HTERT RPE-1 (cell line): ENCODE results near the gene VMP1.
"Not testable (repeated sequence)": the region's sequence is repeated elsewhere in the genome, so short reads cannot be mapped to it uniquely, and the experiment has no call there.

Experiments
- in situ Hi-C: fragments of 300-500 bp; cut with MboI; formaldehyde crosslinking; loops from 4 replicates; pipeline ENCODE4 v1.14.3; 2020; ENCODE audit warnings: low sequenced_read_pairs

VMP1 gene

DNA sequence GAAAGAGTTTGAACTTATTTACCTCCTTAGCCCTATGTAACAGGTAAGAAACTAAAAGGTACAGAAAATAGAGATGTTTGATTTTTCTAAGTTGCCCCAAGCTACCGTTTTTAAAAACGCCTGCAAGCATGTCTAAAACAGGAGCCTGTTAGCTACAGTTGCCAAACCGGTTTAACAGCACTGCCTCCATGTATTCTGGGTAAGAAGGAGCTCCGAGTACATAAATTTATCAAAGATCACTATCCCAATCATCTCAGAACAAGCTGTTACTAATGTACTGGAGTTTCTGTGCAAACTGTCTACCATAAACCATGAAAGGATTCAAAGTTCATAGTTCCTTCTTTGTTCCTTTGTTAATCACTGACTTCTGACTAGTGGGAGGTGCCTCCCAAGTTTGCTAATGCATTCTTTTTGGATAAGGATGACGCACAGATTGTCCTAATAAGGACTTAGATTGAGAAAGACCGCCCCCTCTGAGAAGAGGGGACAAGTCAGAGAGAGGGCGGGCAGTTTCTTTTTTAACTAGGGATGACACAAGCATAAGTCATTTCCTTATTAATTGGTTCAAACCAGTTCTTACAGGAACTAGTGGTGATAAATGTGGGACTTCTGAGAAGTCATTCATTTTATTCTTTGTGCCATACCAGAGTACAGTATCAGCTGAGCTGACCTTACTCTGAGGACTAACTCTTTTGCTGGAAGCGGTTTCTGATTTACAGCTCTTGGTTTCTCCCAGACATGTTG, 130.0 kb downstream of the VMP1 start:
- in situ Hi-C loops: no loop called here

DNA sequence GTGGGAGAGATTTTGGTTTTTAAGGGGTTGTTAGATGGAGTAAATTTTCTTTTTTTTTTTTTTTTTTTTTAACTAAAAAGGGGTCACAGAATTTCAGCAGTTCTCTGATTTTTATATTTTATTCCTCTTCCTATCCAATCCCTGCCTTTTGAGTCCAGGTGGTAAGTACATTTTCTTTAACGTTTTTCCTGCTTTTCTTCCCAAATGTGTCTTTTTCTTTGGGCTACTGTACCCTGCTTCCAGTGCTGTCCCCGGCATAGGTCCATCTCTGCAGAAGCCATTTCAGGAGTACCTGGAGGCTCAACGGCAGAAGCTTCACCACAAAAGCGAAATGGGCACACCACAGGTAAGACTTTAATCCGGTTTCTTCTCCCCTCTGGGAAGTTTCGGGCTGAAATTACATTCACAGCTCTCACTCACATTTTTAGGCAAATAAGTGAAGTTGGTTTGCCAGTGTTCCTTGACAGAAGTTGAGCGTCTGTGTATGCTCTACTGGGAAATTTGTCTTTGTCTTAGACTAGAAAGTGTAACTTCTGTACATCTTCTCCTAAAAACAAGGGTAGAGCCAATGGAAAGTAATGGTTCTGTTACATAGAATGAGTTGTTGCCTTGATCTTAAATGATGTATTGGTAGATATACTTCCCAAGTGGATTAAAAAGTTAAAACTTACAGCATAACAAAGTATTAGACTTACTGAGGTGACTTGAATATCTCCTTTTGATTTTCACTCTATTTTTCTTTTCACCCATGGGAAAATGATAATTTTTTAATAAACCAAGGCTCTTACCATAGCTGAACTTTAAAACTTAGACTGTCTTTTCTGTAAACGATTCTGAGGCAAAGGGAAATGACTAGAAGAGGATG, 130.8 kb downstream of the VMP1 start:
- in situ Hi-C loops: no loop called here

DNA sequence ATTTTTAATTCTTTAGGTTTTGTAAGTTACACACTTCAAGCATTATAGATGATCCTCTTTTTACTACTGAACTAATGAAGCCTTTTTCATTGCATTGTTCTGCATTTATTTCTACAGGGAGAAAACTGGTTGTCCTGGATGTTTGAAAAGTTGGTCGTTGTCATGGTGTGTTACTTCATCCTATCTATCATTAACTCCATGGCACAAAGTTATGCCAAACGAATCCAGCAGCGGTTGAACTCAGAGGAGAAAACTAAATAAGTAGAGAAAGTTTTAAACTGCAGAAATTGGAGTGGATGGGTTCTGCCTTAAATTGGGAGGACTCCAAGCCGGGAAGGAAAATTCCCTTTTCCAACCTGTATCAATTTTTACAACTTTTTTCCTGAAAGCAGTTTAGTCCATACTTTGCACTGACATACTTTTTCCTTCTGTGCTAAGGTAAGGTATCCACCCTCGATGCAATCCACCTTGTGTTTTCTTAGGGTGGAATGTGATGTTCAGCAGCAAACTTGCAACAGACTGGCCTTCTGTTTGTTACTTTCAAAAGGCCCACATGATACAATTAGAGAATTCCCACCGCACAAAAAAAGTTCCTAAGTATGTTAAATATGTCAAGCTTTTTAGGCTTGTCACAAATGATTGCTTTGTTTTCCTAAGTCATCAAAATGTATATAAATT, 132.3 kb downstream of the VMP1 start:
- in situ Hi-C loops: no loop called here

DNA sequence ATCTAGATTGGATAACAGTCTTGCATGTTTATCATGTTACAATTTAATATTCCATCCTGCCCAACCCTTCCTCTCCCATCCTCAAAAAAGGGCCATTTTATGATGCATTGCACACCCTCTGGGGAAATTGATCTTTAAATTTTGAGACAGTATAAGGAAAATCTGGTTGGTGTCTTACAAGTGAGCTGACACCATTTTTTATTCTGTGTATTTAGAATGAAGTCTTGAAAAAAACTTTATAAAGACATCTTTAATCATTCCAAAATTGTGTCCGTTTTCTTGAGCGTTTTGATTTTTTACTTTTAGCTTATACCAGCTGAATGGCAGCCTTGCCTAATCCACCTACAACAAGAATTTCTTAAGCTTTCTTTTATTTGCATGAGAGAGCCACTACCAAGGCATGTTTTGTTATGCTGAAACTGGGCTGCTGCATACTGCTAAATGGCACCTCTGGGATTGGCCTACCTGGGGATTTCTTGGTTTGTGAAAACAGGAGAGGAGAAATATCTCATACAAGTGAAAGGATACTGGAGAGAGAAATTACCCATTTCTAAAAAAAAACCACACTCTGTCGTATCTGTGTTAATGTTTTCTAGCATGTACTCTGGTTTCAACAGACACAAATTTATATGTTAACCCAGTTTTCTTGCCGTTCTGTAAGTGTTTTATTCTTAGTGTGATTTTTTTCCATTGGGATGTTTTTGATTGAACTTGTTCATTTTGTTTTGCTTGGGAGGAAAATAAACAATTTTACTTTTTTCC, 133.1 kb downstream of the VMP1 start:
- in situ Hi-C loops: no loop called here

DNA sequence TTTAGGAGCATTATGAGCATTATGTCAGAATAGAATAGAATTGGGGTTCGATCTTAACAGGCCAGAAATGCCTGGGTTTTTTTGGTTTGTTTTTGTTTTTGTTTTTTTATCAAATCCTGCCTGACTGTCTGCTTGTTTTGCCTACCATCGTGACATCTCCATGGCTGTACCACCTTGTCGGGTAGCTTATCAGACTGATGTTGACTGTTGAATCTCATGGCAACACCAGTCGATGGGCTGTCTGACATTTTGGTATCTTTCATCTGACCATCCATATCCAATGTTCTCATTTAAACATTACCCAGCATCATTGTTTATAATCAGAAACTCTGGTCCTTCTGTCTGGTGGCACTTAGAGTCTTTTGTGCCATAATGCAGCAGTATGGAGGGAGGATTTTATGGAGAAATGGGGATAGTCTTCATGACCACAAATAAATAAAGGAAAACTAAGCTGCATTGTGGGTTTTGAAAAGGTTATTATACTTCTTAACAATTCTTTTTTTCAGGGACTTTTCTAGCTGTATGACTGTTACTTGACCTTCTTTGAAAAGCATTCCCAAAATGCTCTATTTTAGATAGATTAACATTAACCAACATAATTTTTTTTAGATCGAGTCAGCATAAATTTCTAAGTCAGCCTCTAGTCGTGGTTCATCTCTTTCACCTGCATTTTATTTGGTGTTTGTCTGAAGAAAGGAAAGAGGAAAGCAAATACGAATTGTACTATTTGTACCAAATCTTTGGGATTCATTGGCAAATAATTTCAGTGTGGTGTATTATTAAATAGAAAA, 133.8 kb downstream of the VMP1 start:
- in situ Hi-C loops: not testable (repeated sequence)

DNA sequence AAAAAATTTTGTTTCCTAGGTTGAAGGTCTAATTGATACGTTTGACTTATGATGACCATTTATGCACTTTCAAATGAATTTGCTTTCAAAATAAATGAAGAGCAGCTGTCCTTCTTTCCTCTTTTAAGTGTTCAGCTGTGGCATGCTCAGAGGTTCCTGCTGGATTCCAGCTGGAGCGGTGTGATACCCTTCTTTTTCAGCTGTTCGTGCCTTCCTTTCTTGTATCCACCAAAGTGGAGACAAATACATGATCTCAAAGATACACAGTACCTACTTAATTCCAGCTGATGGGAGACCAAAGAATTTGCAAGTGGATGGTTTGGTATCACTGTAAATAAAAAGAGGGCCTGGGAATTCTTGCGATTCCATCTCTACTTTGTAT, 134.4 kb downstream of the VMP1 start:
- in situ Hi-C loops: not testable (repeated sequence)

DNA sequence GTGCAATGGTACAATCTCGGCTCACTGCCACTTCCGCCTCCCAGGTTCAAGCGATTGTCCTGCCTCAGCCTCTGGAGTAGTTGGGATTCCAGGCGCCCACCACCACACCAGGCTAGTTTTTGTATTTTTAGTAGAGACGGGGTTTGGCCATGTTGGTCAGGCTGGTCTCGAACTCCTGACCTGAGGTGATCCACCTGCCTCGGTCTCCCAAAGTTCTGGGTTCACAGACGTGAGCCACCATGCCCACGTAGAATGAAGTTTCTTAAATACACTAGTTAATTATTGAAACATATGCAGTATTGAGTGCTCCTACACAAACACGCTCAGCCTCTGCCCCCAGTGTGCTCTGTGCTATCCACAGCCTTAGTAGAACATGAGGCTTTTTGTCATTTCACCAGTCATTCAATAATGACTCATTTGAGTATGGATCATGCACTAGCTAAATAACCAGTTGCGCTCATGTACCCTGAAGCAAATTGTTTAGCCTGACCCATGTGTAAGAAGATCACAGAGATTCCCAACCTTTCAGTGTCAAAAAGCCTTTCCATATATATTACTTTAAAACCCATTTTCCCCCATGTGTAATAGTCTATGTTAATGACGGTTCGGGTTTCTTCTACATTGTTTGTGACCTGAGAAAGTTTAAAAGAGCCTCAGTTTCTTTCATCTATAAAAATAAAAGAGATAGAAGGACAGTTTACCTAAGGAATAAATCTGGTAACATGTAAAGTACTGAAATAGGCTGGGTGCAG, 135.6 kb downstream of the VMP1 start:
- in situ Hi-C loops: no loop called here

DNA sequence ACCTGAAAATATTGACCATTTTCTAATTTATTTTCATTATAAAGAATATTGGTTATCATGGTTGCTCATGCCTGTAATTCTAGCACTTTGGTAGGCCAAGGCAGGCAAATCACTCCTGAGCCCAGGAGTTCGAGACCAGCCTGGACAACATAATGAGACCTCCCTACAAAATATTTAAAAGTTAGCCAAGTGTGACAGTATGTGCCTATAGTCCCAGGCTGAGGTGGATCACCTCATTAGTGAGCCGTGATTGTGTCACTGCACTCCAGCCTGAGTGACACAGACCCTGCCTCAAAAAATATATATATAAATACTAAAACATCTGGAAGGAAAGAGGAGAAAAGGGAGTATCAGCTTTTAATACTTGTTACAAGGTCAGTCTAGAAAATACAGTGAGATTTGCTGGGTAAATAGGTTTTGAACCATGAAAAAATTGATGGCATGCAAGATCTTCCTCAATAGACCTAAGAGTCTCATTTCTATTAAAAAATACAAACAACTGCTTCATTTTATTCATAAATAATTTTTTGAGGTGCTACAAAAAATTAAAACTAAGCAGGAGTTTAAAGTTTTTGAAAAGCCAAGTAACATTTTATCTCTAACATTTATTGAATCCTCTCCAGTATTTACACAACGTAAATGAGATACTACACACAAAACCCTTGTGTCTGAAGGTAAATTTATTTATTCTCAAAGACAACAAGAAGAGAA, 137.6 kb downstream of the VMP1 start:
- in situ Hi-C loops: no loop called here

DNA sequence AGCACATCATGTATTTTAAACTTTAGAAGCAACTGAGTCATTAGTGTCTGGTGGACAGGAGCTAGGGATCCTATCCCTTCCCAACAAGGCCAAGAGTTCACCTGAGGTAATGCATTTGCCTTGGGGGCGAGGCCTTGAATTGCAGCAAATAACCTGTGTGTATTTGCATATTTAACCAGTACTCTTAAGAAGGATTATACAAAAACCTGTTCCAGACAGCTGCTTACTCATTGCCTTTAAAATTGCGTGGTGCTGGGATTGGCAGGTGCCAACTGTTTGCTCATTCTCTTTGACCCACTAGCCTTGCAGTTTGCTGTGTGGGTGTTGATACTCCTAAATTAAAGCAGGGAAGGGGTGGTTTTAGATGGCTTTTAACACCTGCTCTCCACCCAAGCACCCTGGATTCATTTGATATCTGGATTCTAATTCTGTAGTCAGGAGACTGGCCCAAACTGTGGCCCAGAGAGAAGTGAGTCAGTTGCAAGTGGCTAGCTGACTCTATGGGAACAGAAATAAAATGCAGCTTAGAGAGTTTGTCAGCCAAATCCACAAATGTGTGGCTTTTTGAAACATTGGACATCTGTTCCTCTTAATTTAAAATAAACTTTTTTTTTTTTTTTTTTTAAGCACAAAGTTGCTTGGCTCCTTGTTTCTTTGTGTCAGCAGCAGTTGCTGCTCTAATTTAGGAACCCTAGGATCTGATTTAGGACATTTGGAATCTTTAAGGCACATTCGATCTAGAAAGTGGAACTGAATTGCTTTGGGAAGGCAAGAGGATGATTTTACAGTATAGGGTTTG, 138.3 kb downstream of the VMP1 start:
- in situ Hi-C loops: no loop called here

DNA sequence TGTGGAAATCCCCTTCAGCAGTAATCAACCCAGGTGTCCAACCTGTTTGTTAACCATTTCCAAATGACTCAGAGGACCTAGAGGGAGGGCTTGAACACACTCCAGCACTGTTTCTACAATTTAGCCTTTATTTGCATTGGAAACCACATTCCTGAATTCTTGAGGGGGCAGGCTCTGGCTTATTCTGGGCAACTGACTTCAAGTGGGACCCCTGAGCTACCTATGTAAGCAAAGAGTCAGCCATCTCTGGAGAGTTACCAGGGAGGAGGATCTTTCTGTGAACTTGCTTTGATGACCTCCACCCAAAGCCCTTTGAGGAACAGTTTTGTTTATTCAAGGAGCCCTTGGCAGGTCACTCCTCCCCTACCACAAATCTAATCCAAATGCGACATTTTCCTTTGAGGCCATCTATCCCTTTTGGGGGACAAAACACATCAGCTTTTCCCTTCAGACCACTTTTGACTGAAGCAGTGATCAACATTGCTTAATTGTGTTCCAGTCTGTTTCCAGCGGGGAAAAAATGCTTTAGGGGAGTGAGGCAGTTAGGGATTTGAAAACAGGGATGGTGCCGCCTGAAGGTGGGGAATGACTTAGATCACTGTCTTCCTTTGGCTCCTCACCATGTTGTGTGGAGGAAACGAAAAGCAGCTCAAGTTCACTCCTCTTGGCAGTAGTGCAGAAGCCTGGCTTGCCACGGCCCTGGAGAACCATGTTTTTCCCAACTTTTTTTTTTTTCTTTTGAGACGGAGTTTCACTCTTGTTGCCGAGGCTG, 139.1 kb downstream of the VMP1 start:
- in situ Hi-C loops: no loop called here

DNA sequence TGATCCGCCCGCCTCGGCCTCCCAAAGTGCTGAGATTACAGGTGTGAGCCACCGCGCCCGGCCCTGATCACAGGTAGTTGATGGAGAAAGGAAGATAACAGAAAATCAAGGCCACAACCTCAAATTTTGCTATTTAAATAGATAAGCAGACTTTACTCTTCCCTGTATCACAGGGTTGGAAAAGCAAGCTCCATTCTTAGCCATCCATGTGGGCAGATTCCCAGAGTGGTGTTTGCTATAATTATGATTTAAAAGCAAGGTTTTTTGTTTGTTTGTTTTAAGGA, 140.9 kb downstream of the VMP1 start:
- in situ Hi-C loops: no loop called here

DNA sequence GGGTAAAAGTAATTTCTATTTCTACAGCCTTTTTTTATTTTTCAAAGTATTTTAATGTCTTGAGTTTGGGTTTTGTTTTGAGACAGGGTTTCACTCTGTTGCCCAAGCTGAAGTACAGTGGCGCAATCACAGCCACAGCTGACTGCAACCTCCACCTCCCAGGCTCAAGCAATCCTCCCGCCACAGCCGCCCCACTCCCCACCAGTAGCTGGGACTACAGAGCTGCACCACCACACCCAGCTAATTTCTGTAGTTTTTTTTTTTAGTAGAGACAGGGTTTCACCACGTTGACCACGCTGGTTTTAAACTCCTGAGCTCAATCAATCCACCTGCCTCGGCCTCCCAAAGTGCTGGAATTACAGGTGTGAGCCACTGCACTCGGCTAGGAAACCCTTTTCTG, 141.3 kb downstream of the VMP1 start:
- in situ Hi-C loops: no loop called here

DNA sequence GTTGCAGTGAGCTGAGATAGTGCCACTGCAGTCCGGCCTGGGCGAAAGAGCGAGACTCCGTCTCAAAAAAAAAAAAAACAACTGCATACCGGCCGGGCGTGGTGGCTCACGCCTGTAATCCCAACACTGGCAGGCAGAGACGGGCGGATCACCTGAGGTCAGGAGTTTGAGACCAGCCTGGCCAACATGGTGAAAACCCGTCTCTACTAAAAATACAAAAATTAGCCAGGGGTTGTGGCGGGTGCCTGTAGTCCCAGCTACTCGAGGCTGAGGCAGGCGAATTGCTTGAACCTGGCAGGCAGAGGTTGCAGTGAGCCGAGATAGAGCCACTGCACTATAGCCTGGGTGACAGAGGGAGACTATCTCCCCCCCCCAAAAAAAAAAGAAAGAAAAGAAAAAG, 142.9 kb downstream of the VMP1 start:
- in situ Hi-C loops: not testable (repeated sequence)

DNA sequence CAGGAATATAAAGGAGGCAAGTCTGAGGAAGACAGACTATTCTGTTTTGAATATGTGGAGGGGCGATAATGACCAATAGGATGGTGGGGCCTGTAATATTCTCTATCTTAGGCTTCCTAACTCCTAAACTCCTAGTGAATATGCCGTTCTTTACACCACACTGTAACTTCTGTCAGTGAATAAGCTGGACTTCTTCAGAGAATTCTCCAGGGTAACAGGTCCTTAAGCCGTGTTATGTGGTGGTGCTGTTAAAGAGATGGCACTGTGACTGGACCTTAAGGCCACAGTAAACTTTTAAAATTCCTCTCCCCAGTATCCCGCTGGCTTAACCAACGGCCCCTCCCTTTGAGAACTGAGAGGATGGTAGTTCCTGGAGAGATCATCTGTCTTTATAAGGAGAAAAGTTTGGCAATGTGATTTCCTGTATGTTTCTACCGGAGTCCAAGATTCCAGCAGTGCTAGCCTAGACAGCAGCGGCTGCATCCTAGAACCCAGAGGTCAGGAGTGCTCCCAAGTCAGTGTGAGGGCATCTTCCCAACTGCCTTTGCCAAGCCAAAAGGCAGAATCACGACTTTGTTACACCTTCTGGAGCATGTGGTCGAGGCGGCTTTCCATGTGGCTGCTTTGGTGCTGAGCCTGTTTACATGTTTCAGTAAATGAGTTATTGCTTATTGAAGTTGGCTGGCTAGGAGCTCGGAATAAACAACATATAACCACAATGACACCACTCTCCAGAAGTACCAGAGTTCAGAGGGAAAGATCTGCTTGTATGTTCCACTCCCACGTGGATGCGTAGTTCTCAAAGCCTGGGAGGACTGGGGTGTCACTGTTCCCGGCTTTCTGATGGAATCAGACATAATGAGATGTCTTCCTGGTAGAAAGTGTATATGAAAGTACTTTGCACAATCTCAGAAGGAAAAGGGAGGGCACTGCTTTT, 144.3 kb downstream of the VMP1 start:
- in situ Hi-C loops: no loop called here

DNA sequence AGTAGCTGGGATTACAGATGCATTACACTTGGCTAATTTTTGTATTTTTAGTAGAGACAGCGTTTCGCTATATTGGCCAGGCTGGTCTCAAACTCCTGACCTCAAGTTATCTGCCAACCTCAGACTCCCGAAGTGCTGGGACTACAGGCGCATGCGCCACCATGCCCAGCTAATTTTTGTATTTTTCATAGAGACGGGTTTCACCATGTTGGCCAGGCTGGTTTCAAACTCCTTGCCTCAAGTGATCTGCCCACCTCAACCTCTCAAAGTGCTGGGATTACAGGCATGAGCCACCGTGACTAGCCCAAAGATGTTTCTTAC, 145.4 kb downstream of the VMP1 start:
- in situ Hi-C loops: not testable (repeated sequence)

DNA sequence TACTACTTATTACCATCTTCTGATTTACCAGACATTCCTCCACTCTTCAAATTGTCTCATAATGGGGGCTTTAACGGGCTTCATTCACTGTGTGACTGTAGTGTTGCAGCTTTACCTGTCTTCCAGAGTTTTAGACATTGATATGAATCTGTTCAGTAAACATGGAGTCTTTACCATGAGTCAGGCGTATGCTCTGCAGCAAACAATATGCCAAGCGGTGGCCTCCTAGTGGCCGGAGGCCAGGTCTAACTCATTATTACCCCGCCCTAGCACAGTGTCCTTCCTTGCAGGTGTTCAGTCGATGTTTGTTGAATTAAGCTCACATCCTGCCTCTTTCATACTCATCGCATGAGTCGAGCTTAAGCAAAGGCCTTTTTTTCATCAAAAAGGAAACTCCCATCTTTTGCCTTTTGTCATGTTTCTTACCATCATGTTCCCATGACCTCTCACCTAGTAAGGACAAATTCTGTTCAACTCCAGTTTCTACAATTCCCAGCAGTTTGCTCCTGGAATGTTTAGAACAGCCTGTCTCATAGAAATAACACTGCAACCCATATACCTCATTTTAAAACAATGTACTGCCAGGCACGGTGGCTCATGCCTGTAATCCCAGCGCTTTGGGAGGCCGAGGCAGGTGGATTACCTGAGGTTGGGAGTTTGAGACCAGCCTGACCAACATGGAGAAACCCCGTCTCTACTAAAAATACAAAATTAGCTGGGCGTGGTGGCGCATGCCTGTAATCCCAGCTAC, 145.9 kb downstream of the VMP1 start:
- in situ Hi-C loops: no loop called here
